ENCODE measurements around the gene TGFBR3.

TGFBR3 gene

GRCh38 chr1:91803847-91804545 lies 82.0 kb downstream of the TGFBR3 start:
- peak; percentile 59 to 69 (median 66) for DNase-seq (ENCODE audit: low read depth in 2 of 3, low spot score in 1 of 3)

DNA sequence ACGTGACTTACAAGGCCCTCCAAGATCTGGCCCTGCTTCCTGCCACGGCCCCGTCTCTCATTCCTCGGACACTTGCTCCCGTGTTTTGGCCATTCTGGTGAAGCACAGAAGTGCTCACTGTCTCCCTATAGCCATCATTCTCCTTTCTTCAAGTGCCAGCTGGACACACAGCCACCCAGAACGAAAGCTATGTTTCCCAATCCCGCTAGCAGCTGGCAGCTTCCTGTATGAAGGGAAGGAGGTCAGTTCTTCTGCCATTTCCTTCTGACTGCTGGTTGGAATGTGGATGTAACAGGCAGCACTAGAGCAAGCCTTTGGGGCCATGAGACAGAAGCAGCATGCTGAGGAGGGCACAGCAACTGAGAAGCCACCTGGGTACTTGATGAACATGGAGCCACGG lies 82.8 kb downstream of the TGFBR3 start:
- no peak for DNase-seq (ENCODE audit: low read depth in 2 of 3, low spot score in 1 of 3)

GRCh38 chr1:91801496-91802115 lies 84.3 kb downstream of the TGFBR3 start:
- no peak for DNase-seq (ENCODE audit: low read depth in 2 of 3, low spot score in 1 of 3)

- DNase-seq (ENCODE audit: low read depth in 2 of 3, low spot score in 1 of 3): no peak
Measured at GRCh38 chr1:91799863-91800262, 86.1 kb downstream of the TGFBR3 start.

DNA sequence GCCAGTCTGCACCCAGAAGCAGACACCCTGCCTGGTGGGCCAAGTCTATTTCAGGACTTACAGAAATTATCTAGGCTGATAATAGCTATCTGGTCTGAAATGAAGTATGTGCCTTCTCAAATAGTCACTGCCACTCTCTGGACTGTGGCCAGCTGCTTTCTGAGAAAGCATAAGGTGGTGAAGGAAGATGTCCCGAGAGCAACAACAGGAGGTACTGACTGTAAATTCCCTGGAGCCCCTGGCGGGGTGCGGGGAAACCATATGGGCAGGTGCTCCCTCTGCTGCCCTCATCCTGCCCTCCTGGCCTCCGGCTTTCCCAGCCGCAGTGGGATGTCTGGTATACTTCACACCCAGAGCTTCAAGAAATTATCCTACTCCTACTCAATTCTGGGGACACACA lies 86.8 kb downstream of the TGFBR3 start:
- DNase-seq (ENCODE audit: low read depth in 2 of 3, low spot score in 1 of 3): no peak

- no peak for DNase-seq (ENCODE audit: low read depth in 2 of 3, low spot score in 1 of 3)
Measured at GRCh38 chr1:91798740-91799139, 87.2 kb downstream of the TGFBR3 start.

- DNase-seq (ENCODE audit: low read depth in 2 of 3, low spot score in 1 of 3): no peak
Measured at GRCh38 chr1:91798241-91798648, 87.7 kb downstream of the TGFBR3 start.

- DNase-seq (ENCODE audit: low read depth in 2 of 3, low spot score in 1 of 3): no peak
Measured at GRCh38 chr1:91797164-91797563, 88.8 kb downstream of the TGFBR3 start.

DNA sequence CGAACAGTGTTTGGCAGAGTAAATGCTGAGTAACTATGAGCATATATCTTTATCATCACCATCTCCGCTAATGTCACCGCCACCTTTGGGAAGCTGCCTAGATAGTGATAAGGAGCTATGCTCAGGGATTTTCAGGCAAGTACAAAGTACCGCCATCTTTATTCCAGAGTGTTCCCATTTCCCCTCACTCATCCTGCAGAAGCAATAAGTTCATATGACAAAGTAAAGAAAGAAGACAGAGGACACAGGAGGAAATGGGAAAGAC lies 89.6 kb downstream of the TGFBR3 start:
- no peak for DNase-seq (ENCODE audit: low read depth in 2 of 3, low spot score in 1 of 3)

GRCh38 chr1:91795591-91796389 lies 90.2 kb downstream of the TGFBR3 start:
- no peak for DNase-seq (ENCODE audit: low read depth in 2 of 3, low spot score in 1 of 3)

GRCh38 chr1:91793877-91794276 lies 92.1 kb downstream of the TGFBR3 start:
- no peak for DNase-seq (ENCODE audit: low read depth in 2 of 3, low spot score in 1 of 3)

DNA sequence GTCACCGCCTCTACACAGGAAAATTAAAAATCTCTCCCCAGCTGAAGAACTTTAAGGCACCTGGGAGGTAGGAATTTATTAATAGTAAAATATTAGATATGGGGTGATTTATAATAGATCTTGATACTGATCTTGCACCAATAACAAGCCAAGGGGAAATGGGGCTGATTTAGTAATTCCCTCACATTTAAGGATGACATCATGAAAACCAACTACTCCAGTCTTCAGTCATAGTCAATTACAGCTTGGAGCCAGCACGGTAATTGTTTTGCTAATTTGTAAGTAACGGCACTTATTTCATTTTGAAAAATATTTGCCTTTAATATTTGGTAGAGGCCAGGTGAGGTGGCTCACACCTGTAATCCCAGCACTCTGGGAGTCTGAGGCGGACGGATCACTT lies 92.8 kb downstream of the TGFBR3 start:
- DNase-seq (ENCODE audit: low read depth in 2 of 3, low spot score in 1 of 3): no peak

DNA sequence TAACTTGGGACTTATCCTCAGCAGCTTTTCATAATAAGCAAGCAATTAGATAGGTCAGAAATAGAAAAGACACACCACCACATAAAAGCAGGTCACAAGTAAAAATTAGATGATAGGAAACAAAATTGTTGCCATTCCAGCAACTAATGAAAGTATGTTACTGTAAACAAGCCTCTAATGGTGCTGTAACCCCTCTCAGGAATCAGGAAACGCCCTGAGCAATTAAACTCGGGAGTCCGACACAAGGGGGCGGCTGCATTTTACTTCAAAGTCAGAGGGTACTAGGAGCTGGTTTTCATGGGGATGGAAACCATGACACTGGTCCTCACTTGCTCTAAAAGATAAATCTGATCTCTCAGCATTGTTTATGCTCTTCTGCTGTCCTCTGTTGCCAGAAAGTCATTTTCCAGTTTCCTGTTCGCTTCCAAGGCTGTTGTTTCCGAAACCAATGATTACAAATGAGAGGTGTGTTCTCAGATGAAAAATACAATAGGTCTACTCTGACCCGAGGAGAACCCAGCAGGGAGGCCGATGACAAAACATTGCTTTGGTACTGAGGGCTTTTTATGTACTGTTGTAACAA lies 93.4 kb downstream of the TGFBR3 start:
- DNase-seq (ENCODE audit: low read depth in 2 of 3, low spot score in 1 of 3): no peak

DNA sequence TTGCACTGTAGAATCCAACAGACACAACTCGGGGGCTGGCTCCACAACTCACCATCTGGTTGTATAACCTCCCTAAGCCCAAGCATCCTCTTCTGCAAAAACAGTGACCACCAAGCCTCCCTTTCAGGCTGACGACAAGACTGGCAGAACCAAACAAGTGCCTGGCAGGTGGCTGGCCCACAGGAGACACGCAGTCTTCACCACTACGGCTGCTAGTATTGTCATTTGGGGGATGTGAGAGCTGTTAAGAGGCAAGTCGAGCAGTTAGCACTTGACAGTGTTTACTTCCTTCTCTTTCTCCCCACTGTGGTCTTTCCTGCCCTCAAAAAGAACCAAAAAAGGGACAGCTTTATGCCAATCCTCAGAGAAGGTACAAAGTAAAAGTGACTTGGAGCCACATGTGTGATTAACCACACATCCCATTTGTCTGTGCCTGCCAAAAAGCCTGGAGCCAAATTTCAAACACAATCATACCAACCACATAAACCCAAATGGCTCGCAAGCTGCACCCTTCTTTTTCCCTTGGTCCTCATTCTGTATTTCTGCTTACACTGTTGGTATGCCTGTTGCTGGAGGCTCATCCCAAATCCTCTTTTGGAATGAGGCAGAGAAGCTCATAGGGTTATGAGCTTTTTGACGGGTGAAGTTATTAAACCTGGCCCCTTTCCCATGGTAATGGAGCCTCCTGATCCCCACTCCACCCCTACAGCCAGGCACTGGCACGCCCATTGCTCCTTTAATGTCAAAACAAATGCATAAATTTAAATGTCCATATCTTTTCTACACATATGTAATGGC lies 94.1 kb downstream of the TGFBR3 start:
- no peak for DNase-seq (ENCODE audit: low read depth in 2 of 3, low spot score in 1 of 3)

- DNase-seq (ENCODE audit: low read depth in 2 of 3, low spot score in 1 of 3): no peak
Measured at GRCh38 chr1:91791103-91791502, 94.8 kb downstream of the TGFBR3 start.

DNA sequence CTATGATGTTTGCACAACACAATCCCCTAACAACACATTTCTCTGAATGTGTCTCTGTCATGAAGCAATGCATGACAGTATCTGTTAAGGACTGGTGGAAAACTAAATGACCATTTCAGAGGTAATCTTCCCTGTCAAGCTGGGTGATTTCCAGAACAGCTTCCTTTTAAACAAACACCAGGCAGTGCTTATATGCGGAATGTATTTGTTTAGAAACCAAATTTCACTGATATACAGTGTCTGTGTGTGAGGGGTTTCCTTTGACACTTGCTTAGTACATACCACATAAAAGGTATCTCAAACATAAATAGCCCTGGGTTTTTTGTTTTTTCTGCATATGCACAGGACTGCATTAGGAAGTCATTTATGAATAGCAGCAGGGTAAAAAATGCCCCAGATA lies 95.6 kb downstream of the TGFBR3 start:
- no peak for DNase-seq (ENCODE audit: low read depth in 2 of 3, low spot score in 1 of 3)

- no peak for DNase-seq (ENCODE audit: low read depth in 2 of 3, low spot score in 1 of 3)
Measured at GRCh38 chr1:91789273-91789997, 96.5 kb downstream of the TGFBR3 start.

GRCh38 chr1:91787919-91788318 lies 98.0 kb downstream of the TGFBR3 start:
- DNase-seq (ENCODE audit: low read depth in 2 of 3, low spot score in 1 of 3): no peak

DNA sequence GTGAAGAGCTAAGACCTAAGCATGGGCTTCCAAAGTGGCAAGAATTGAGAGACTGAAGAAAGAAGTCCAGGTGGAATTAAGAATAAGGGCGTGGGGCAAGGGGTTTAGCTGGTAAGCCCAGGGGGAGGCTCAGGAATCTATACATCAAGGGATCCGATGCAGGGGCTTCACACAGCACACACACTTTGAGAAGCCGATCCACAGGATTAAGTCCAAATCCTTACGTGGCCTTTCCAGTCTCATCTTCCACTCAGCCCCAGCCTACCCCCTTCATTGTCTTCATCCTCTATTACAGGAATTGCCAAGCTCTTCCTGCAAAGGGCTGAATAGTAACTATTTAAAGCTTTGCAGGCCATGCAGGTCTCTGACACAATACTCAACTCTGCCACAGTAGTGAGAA lies 101.3 kb downstream of the TGFBR3 start:
- DNase-seq (ENCODE audit: low read depth in 2 of 3, low spot score in 1 of 3): no peak

GRCh38 chr1:91784191-91784590 lies 101.8 kb downstream of the TGFBR3 start:
- no peak for DNase-seq (ENCODE audit: low read depth in 2 of 3, low spot score in 1 of 3)

Measured in stimulated activated CD4-positive, alpha-beta T cell treated with anti-CD3 and anti-CD28 coated beads, Interleukin-12 subunit alpha, Interleukin-12 subunit beta, amount 100 ng/mL, for 48 hours (primary cell).